Motor neuron (in vitro differentiated cells): Measurements from ENCODE around the gene NTF4. TPM values are rescaled to one million over a fixed set of nuclear protein-coding genes. Genes with fewer than 3 reads are reported as not detected.
A peak's percentile ranks its signal among the peaks of the same experiment; 100 is the strongest.

Source experiments
- ATAC-seq, 8 experiments: fragments of 200-7000 bp; cut with Tn5 transposase; replicated peaks in 6 of 8; 2 replicates each; pipeline ENCODE4 v1.8.0; 2021; ENCODE audit warnings: mild to moderate bottlenecking in 8 of 8, moderate library complexity in 8 of 8
- H3K27ac ChIP-seq, 2 donors: fragments of 250-450 bp; sonication (Bioruptor Pico); 2 replicates each; pipeline ENCODE4 v1.9.0; 2021; ENCODE audit warnings: antibody characterized with exemption in 2 of 2, mild to moderate bottlenecking in 2 of 2, moderate library complexity in 1 of 2
- H3K4me1 ChIP-seq, 2 donors: fragments of 250-450 bp; sonication (Bioruptor Pico); replicated peaks in 1 of 2; 2 replicates each; pipeline ENCODE4 v1.6.1; 2021; ENCODE audit warnings: antibody characterized with exemption in 2 of 2, mild to moderate bottlenecking in 2 of 2, moderate library complexity in 1 of 2
- H3K4me3 ChIP-seq, 5 donors: fragments of 250-450 bp; sonication (Bioruptor Pico); 2 replicates each; pipeline ENCODE4 v1.9.0; 2021; ENCODE audit warnings: antibody characterized with exemption in 5 of 5, mild to moderate bottlenecking in 5 of 5, moderate library complexity in 4 of 5
- WGBS, 10 experiments: fragments of 450-650 bp; shearing (Covaris generic); methylation state at CpG; one replicate each; pipeline ENCODE4 v1.0.0; 2022; 5-methylcytosine and 5-hydroxymethylcytosine counted together
- in situ Hi-C, 9 experiments: fragments of 400-800 bp; cut with MboI; loops; one replicate each; pipeline ENCODE4 v1.15.0; 2021; ENCODE audit warnings: low sequenced_read_pairs in 9 of 9, low pct_unique_long_range_greater_than_20kb in 2 of 9; ENCODE audit not compliant: unreplicated experiment in 9 of 9
- total RNA-seq, 8 experiments: library from RNA; unstranded; fragments of 300-600 nt; gene quantifications; 2 replicates each; pipeline versions ENCODE4 v1.2.3 to v1.2.4, GENCODE V29; 2022

NTF4 gene, protein sequence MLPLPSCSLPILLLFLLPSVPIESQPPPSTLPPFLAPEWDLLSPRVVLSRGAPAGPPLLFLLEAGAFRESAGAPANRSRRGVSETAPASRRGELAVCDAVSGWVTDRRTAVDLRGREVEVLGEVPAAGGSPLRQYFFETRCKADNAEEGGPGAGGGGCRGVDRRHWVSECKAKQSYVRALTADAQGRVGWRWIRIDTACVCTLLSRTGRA
- 1 to 10 TPM in 1 of 8 experiments, under 1 TPM in 1, not detected in 6; 0.52 to 1.0 TPM for total RNA-seq

- 0 to 14% methylated on average over 1 to 2 of the region's 53 CpGs; no CpG with 5 or more reads in 8 of the 10 experiments for WGBS, 10 experiments
- Histone ChIP-seq H3K27ac (no peak within 1 kb of the TSS), H3K4me1 (peaks cover 7 to 9% of the 10 kb centered on the region in 2 donors), H3K4me3 (peak within 1 kb of the TSS in 2 of 5 donors; percentile 5 to 18)
- in situ Hi-C loops = no loop called here
- peak; percentile 31 to 92 (median 90) for ATAC-seq
Measured at GRCh38 chr19:49064768-49065611, at the start of gene NTF4. Gene NTF4, minus strand, starts transcription at chr19:49064818. Its CDS starts 2,821 bp downstream, at chr19:49061997.

- in situ Hi-C loops = no loop called here
- Histone ChIP-seq H3K4me1 (peaks cover 20 to 22% of the 10 kb centered on the region in 2 donors), H3K27ac (peak within 1 kb of the TSS; percentile 66 to 88), H3K4me3 (peak within 1 kb of the TSS; percentile 57 to 98 (median 90))
- ATAC-seq = peak; percentile 40 to 69 (median 60)
- 0 to 17% (median 6%) methylated on average over 1 to 29 of the region's 66 CpGs; no CpG with 5 or more reads in 3 of the 10 experiments for WGBS, 10 experiments
Measured at GRCh38 chr19:49113762-49114629, 49.4 kb upstream of the NTF4 start, which contains the start of gene LIN7B. Gene LIN7B, plus strand, starts transcription at chr19:49114370. Its CDS starts 35 bp downstream, at chr19:49114405.

GRCh38 chr19:49111218-49111998 is 46.8 kb upstream of the NTF4 start:
- Histone ChIP-seq H3K27ac (no peak overlapping the region), H3K4me1 (peaks cover 13 to 14% of the 10 kb centered on the region in 2 donors), H3K4me3 (no peak overlapping the region)
- in situ Hi-C loops = no loop called here
- WGBS, 10 experiments = 72 to 100% (median 83%) methylated on average over 1 to 9 of the region's 11 CpGs
- no peak for ATAC-seq

GRCh38 chr19:49110567-49110966 is 45.9 kb upstream of the NTF4 start:
- no peak overlapping the region for H3K27ac ChIP-seq
- no peak overlapping the region for H3K4me3 ChIP-seq
- in situ Hi-C loops = no loop called here
- no peak for ATAC-seq
- WGBS, 10 experiments = 0 to 79% (median 40%) methylated on average over 1 to 3 of the region's 3 CpGs; no CpG with 5 or more reads in 2 of the 10 experiments
- H3K4me1 ChIP-seq = peaks cover 13 to 14% of the 10 kb centered on the region in 2 donors

- 80 to 100% (median 91%) methylated on average over 1 to 6 of the region's 8 CpGs; no CpG with 5 or more reads in 1 of the 10 experiments for WGBS, 10 experiments
- Histone ChIP-seq H3K4me1 (peaks cover 14 to 18% of the 10 kb centered on the region in 2 donors), H3K4me3 (no peak overlapping the region), H3K27ac (no peak overlapping the region)
- in situ Hi-C loops = no loop called here
- no peak for ATAC-seq
Measured at GRCh38 chr19:49109569-49110233, 45.1 kb upstream of the NTF4 start.

DNA sequence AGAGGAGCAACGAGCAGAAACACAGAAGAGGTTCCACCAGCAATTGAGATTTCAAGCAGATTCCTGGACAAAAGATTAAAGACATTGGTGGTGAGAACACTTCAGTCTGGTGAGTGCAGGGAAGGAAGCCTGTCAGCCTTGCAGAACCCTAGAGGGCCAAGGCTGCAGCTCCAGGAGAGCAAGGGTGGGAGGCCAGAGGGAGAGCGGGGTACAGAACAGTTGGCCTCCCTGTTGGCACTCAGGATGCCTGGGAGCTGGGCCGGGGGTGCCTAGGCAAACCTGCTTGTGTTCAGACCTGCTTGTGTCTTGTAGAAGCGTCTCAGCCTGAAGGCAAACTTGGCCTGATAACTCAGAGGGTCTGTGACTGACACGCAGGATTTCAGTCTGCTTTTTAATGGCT is 44.4 kb upstream of the NTF4 start:
- H3K27ac ChIP-seq = no peak overlapping the region
- ATAC-seq = no peak
- H3K4me1 ChIP-seq = peaks cover 21 to 25% of the 10 kb centered on the region in 2 donors
- in situ Hi-C loops = no loop called here
- H3K4me3 ChIP-seq = no peak overlapping the region
- WGBS, 10 experiments = 65 to 100% (median 91%) methylated on average over 1 to 4 of the region's 5 CpGs; no CpG with 5 or more reads in 3 of the 10 experiments

DNA sequence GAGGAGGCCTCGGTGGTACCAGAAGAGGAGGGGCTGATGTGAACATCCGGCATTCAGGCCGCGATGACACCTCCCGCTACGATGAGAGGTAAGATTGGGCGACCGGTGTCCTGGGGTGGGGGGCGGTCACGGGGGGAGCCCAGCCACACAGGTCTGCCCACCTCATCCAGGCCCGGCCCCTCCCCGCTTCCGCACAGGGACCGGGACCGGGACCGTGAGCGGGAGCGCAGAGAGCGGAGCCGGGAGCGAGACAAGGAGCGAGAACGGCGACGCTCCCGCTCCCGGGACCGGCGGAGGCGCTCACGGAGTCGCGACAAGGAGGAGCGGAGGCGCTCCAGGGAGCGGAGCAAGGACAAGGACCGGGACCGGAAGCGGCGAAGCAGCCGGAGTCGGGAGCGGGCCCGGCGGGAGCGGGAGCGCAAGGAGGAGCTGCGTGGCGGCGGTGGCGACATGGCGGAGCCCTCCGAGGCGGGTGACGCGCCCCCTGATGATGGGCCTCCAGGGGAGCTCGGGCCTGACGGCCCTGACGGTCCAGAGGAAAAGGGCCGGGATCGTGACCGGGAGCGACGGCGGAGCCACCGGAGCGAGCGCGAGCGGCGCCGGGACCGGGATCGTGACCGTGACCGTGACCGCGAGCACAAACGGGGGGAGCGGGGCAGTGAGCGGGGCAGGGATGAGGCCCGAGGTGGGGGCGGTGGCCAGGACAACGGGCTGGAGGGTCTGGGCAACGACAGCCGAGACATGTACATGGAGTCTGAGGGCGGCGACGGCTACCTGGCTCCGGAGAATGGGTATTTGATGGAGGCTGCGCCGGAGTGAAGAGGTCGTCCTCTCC is 43.2 kb upstream of the NTF4 start:
- no peak for ATAC-seq
- WGBS, 10 experiments = 80 to 100% (median 96%) methylated on average over 1 to 12 of the region's 93 CpGs; no CpG with 5 or more reads in 5 of the 10 experiments
- Histone ChIP-seq H3K4me3 (no peak overlapping the region), H3K27ac (no peak overlapping the region), H3K4me1 (peaks cover 23 to 24% of the 10 kb centered on the region in 2 donors)
- in situ Hi-C loops = no loop called here

GRCh38 chr19:49106648-49107135 is 42.1 kb upstream of the NTF4 start:
- Histone ChIP-seq H3K4me1 (peaks cover 23 to 24% of the 10 kb centered on the region in 2 donors), H3K4me3 (no peak overlapping the region), H3K27ac (no peak overlapping the region)
- 57 to 100% (median 74%) methylated on average over 1 to 12 of the region's 12 CpGs; no CpG with 5 or more reads in 1 of the 10 experiments for WGBS, 10 experiments
- peak in 6 of 8 experiments; percentile 11 to 72 (median 50) for ATAC-seq
- in situ Hi-C loops = no loop called here

GRCh38 chr19:49104229-49104864 is 39.7 kb upstream of the NTF4 start:
- Histone ChIP-seq H3K27ac (peak overlapping the region; percentile 93), H3K4me3 (no peak overlapping the region), H3K4me1 (peaks cover 23 to 24% of the 10 kb centered on the region in 2 donors)
- WGBS, 10 experiments = 0 to 100% (median 45%) methylated on average over 1 to 2 of the region's 30 CpGs; no CpG with 5 or more reads in 7 of the 10 experiments
- in situ Hi-C loops = no loop called here
- peak in 5 of 8 experiments; percentile 37 to 89 (median 81) for ATAC-seq

- peak in 4 of 8 experiments; percentile 6 to 26 (median 20) for ATAC-seq
- WGBS, 10 experiments = no CpG with 5 or more reads among the region's 33 CpGs
- H3K4me1 ChIP-seq = peaks cover 23 to 24% of the 10 kb centered on the region in 2 donors
- H3K4me3 ChIP-seq = no peak overlapping the region
- in situ Hi-C loops = no loop called here
- peak overlapping the region; percentile 93 for H3K27ac ChIP-seq
Measured at GRCh38 chr19:49103331-49104085, 38.9 kb upstream of the NTF4 start.
